Activated CD8-positive, alpha-beta memory T cell treated with anti-CD3 and anti-CD28 coated beads, Interleukin-2, amount 50 U/mL, for 1 hour (primary cell): ENCODE results near the gene GRAPL.
"Not testable (repeated sequence)": the region's sequence is repeated elsewhere in the genome, so short reads cannot be mapped to it uniquely, and the experiment has no call there.

Experiments
- DNase-seq: peaks from one replicate; pipeline ENCODE4 v3.0.0-alpha.2; 2020; ENCODE audit errors: extremely low read depth

Gene GRAPL

DNA sequence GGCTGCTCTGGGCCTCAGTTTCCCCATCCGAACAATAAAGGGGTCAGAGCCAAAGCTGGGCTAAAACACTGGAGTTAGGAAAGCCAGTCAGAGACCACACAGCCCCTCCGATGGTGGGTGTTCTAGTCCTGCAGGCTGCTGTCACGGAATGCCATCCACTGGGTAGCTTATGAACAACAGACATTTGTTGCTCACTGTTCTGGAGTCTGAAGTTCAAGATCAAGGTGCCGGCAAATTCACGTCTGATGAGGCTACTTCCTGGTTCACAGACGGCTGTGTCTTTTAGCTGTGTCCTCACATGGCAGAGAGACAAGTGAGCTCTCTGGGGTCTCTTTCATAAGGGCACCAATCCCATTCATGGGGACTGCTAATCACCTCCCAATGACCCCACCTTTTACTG, 9.2 kb downstream of the GRAPL start:
- not testable (repeated sequence) for DNase-seq

DNA sequence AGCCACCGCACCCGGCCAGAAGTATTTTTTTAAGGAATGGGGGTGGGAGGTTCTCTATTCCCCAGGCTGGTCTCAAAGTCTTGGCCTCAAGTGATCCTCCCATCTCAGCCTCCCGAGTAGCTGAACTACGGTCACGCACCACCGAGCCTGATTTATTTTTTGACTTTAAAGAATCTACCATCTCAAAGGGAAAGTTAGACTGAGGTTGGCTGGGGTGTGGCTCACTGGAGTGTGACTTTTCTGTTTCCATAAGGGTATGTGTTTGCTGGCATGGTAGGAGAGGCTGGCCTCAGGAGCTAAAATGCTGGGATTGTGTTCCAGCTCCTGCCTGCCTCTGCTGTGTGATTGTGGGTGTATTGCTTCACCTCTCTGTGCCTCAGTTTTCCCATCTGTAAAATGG, 10.6 kb downstream of the GRAPL start:
- not testable (repeated sequence) for DNase-seq

GRCh38 chr17:19141366-19142155, 14.2 kb downstream of the GRAPL start:
- DNase-seq, result not testable (repeated sequence)

- DNase-seq, result not testable (repeated sequence)
Measured at GRCh38 chr17:19142419-19142818, 15.0 kb downstream of the GRAPL start.

GRCh38 chr17:19143097-19143777, 15.8 kb downstream of the GRAPL start:
- DNase-seq, result not testable (repeated sequence)

- DNase-seq, result not testable (repeated sequence)
Measured at GRCh38 chr17:19144373-19144772, 17.0 kb downstream of the GRAPL start.

- not testable (repeated sequence) for DNase-seq
Measured at GRCh38 chr17:19145471-19145870, 18.1 kb downstream of the GRAPL start.

DNA sequence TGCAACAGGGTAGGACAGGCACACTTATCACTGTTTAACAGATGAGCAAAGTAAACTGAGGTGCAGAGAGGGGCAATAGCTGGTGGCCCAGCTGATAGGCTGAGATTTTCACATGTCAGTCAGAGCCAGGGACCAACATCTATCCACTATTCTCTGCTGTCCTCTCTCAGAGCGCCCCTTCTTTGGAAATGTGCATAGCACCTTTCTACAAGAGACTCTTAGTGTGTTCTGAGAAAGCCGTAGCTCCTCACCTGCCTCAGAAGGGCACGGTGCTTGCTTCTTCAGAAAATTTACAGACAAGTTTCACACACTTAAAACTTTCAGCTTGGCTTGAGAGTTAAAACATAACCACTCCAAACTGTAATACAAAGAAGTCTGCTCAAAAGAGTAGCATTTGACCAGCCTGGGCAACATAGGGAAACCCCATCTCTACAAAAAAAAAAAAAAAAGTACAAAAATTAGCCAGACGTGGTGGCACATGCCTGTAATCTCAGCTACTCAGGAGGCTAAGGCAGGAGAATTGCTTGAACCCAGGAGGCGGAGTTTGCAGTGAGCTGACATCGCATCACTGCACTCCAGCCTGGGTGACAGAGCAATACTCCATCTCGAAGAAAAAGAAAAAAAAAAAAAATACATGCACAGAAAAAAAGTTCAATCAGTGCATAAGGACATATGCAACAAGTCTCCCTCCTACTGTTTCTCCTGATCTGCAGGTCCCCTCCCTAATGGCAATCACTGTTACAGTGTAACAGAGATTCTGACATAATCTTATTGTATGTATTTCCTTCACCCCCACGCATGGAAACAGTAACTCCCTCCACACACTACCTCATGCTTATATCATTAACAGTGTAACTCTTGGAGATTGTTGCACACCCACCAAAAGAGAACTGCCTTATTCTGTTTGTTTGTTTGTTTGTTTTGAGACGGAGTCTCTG, 23.6 kb downstream of the GRAPL start:
- DNase-seq, result not testable (repeated sequence)

DNA sequence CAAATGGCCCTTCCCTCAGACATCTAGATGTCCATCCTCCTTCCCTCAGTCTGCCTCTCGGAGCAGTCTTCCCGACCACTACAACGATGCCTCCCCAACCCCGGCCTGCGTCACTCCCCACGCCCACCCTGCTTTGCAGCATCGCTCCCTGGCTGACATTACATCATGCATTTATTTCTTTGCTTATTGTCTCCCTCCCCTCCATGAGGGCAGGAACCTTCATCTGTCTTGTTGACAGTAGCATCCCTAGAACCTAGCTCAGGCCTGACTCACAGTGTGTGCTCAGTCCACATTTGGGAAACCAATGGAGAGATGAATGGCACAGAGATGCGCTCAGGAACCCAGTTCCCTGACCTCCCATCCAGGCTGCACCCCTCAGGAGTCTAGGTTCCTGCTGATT, 30.2 kb downstream of the GRAPL start:
- DNase-seq, result not testable (repeated sequence)

DNA sequence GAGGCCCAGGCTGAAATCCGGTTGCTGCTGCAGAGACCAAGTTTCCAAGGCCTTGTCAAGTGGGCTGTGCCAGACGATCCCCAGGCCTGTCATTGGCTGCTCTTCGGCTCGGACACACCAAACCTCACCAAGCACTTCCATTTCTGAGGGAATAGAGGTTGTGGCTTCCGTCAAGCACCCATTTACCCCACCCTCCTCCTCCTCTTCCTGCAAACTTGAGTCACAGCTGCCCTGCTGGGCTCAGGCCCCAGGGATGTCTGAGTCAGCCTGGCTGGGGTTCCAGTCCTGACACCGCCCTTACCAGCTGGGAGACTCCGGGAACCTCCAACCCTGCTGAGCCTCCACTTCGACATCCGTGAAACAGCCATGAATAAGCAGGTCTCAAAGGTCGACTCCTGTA, 31.1 kb downstream of the GRAPL start:
- not testable (repeated sequence) for DNase-seq

- DNase-seq, result not testable (repeated sequence)
Measured at GRCh38 chr17:19158938-19159337, 31.5 kb downstream of the GRAPL start.

GRCh38 chr17:19161308-19162107, 34.1 kb downstream of the GRAPL start:
- not testable (repeated sequence) for DNase-seq

- DNase-seq, result not testable (repeated sequence)
Measured at GRCh38 chr17:19162384-19163216, 35.2 kb downstream of the GRAPL start.

- DNase-seq, result not testable (repeated sequence)
Measured at GRCh38 chr17:19174422-19174821, 47.0 kb downstream of the GRAPL start.

DNA sequence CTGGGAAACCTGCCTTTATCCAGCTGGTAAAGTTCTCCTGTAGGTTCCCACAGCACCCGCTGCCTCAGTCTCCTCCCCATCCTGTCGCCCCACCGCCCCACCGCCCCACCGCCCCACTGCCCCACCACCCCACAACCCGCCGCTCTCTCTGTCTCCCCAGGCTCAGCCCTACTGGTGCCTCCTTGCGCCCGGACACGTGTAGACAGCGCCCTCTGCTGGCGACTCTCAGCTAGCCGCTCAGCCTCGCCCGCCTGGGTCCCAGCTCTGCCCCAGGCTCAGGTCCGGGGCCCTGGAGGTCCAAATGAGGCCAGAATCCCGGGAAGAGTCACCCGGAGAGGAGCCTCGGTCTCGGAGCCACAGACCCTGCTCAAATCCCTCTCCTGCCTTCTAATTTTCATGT, 48.0 kb downstream of the GRAPL start:
- DNase-seq, result not testable (repeated sequence)

- DNase-seq, result not testable (repeated sequence)
Measured at GRCh38 chr17:19181040-19181875, 53.9 kb downstream of the GRAPL start.

DNA sequence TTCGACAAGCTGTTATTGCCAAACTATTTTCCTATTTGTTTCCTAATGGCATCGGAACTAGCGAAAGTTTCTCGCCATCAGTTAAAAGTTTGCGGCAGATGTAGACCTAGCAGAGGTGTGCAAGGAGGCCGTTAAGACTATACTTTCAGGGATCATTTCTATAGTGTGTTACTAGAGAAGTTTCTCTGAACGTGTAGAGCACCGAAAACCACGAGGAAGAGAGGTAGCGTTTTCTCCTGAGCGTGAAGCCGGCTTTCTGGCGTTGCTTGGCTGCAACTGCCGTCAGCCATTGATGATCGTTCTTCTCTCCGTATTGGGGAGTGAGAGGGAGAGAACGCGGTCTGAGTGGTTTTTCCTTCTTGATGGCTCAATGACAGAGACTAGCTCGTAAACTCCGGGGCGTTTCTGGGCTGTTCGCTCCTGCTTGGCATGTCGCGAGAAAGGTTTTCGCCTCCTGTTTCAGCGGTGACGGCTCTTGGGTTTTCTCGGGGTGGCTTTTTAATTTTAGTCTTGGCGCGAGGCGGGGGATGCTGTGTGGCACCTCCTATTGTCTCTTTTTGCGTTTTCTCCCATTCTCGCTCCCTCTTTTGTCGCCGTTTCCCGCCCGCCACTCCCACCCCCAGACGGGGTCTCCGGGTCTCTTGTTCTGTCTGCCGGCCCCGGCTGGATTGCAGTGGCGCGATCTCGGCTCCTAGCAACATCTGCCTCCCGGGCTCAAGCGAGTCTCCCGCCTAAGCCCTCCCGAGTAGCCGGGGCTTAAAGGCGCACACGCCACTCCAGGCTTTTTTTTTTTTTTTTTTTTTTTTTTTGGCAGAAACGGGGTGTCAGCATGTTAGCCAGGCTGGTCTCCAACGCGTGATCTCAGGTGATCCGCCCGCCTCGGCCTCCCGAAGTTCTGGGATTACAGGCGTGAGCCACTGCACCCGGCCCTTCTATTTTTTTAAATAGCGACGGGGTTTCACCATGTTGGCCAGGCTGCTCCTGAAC, 60.8 kb downstream of the GRAPL start:
- not testable (repeated sequence) for DNase-seq
